ENCODE measurements around the gene RIMS4.

Gene RIMS4

GRCh38 chr20:44735816-44736169 is 74.6 kb downstream of the RIMS4 start:
- Histone ChIP-seq H3K27ac (ENCODE audit: low read depth, low read length) (no peak overlapping the region), H3K9ac (ENCODE audit: low read length) (no peak overlapping the region), H2BK5ac (ENCODE audit: low read depth, low read length, poor library complexity) (no peak overlapping the region), H4K12ac (ENCODE audit: low read depth, low read length) (peak overlapping the region; percentile 0), H3K18ac (ENCODE audit: low read length) (no peak overlapping the region), H3K14ac (ENCODE audit: low read length) (no peak overlapping the region), H3K79me2 (ENCODE audit: control insufficient read depth, insufficient read depth, low read length, poor library complexity) (no peaks in the 10 kb centered on the region), H2BK120ac (ENCODE audit: insufficient read depth, low read length, poor library complexity) (no peak overlapping the region), H2BK12ac (ENCODE audit: low read length) (no peak overlapping the region), H4K91ac (ENCODE audit: low read depth, low read length) (peak overlapping the region; percentile 4), H3K27me3 (ENCODE audit: insufficient read depth, low read length) (no peaks in the 10 kb centered on the region), H4K8ac (ENCODE audit: low read depth, low read length) (peak overlapping the region; percentile 30), H3K23ac (ENCODE audit: low read length) (no peak overlapping the region), H3K4me2 (ENCODE audit: low read length) (no peak overlapping the region), H2AFZ (ENCODE audit: insufficient read depth, low read length, poor library complexity) (no peak overlapping the region), H3K4me3 (ENCODE audit: low read depth, low read length) (no peak overlapping the region), H3K9me3 (ENCODE audit: insufficient read depth, low read depth, low read length) (peaks cover 3% of the 10 kb centered on the region), H2AK5ac (ENCODE audit: low read length) (no peak overlapping the region), H3K36me3 (ENCODE audit: control insufficient read depth in 1 of 2, insufficient read depth in 2 of 2, low read length in 2 of 2) (no peaks in the 10 kb centered on the region), H3K79me1 (ENCODE audit: low read length) (no peaks in the 10 kb centered on the region), H3K4ac (ENCODE audit: low read depth, low read length) (no peak overlapping the region), H3K4me1 (ENCODE audit: control insufficient read depth in 1 of 2, insufficient read depth in 2 of 2, low read length in 2 of 2) (peaks cover 0 to 2% of the 10 kb centered on the region in 2 experiments)
- no CpG with 5 or more reads among the region's 4 CpGs for WGBS (ENCODE audit: extremely low coverage, insufficient coverage, insufficient read length)
- no peak for DNase-seq

- Histone ChIP-seq H3K9ac (ENCODE audit: low read length) (no peak overlapping the region), H2BK12ac (ENCODE audit: low read length) (no peak overlapping the region), H4K8ac (ENCODE audit: low read depth, low read length) (no peak overlapping the region), H3K14ac (ENCODE audit: low read length) (no peak overlapping the region), H2BK120ac (ENCODE audit: insufficient read depth, low read length, poor library complexity) (no peak overlapping the region), H3K79me1 (ENCODE audit: low read length) (no peaks in the 10 kb centered on the region), H3K27ac (ENCODE audit: low read depth, low read length) (no peak overlapping the region), H3K79me2 (ENCODE audit: control insufficient read depth, insufficient read depth, low read length, poor library complexity) (no peaks in the 10 kb centered on the region), H4K91ac (ENCODE audit: low read depth, low read length) (no peak overlapping the region), H3K23ac (ENCODE audit: low read length) (no peak overlapping the region), H2AFZ (ENCODE audit: insufficient read depth, low read length, poor library complexity) (no peak overlapping the region), H3K4ac (ENCODE audit: low read depth, low read length) (no peak overlapping the region), H3K4me2 (ENCODE audit: low read length) (no peak overlapping the region), H3K36me3 (ENCODE audit: control insufficient read depth in 1 of 2, insufficient read depth in 2 of 2, low read length in 2 of 2) (no peaks in the 10 kb centered on the region), H2AK5ac (ENCODE audit: low read length) (no peak overlapping the region), H3K4me3 (ENCODE audit: low read depth, low read length) (no peak overlapping the region), H3K4me1 (ENCODE audit: control insufficient read depth in 1 of 2, insufficient read depth in 2 of 2, low read length in 2 of 2) (peaks cover 0 to 2% of the 10 kb centered on the region in 2 experiments), H3K9me3 (ENCODE audit: insufficient read depth, low read depth, low read length) (peaks cover 3% of the 10 kb centered on the region), H3K18ac (ENCODE audit: low read length) (no peak overlapping the region), H4K12ac (ENCODE audit: low read depth, low read length) (no peak overlapping the region), H2BK5ac (ENCODE audit: low read depth, low read length, poor library complexity) (no peak overlapping the region), H3K27me3 (ENCODE audit: insufficient read depth, low read length) (no peaks in the 10 kb centered on the region)
- no peak for DNase-seq
- no CpG with 5 or more reads among the region's 3 CpGs for WGBS (ENCODE audit: extremely low coverage, insufficient coverage, insufficient read length)
These were observed 75.4 kb downstream of the RIMS4 start for GRCh38 chr20:44734938-44735337.

- Histone ChIP-seq H4K91ac (ENCODE audit: low read depth, low read length) (no peak overlapping the region), H4K8ac (ENCODE audit: low read depth, low read length) (no peak overlapping the region), H3K36me3 (ENCODE audit: control insufficient read depth in 1 of 2, insufficient read depth in 2 of 2, low read length in 2 of 2) (no peaks in the 10 kb centered on the region), H3K18ac (ENCODE audit: low read length) (no peak overlapping the region), H3K4me1 (ENCODE audit: control insufficient read depth in 1 of 2, insufficient read depth in 2 of 2, low read length in 2 of 2) (peaks cover 3 to 5% of the 10 kb centered on the region in 2 experiments), H3K9ac (ENCODE audit: low read length) (no peak overlapping the region), H3K27me3 (ENCODE audit: insufficient read depth, low read length) (no peaks in the 10 kb centered on the region), H3K79me1 (ENCODE audit: low read length) (no peaks in the 10 kb centered on the region), H2AFZ (ENCODE audit: insufficient read depth, low read length, poor library complexity) (no peak overlapping the region), H3K14ac (ENCODE audit: low read length) (no peak overlapping the region), H2BK5ac (ENCODE audit: low read depth, low read length, poor library complexity) (no peak overlapping the region), H2BK120ac (ENCODE audit: insufficient read depth, low read length, poor library complexity) (no peak overlapping the region), H3K23ac (ENCODE audit: low read length) (no peak overlapping the region), H3K9me3 (ENCODE audit: insufficient read depth, low read depth, low read length) (peaks cover 3% of the 10 kb centered on the region), H3K4ac (ENCODE audit: low read depth, low read length) (no peak overlapping the region), H3K27ac (ENCODE audit: low read depth, low read length) (no peak overlapping the region), H3K4me2 (ENCODE audit: low read length) (no peak overlapping the region), H4K12ac (ENCODE audit: low read depth, low read length) (no peak overlapping the region), H3K4me3 (ENCODE audit: low read depth, low read length) (no peak overlapping the region), H3K79me2 (ENCODE audit: control insufficient read depth, insufficient read depth, low read length, poor library complexity) (no peaks in the 10 kb centered on the region), H2AK5ac (ENCODE audit: low read length) (no peak overlapping the region), H2BK12ac (ENCODE audit: low read length) (no peak overlapping the region)
- no CpG with 5 or more reads among the region's 7 CpGs for WGBS (ENCODE audit: extremely low coverage, insufficient coverage, insufficient read length)
- DNase-seq: peak; percentile 38 to 76
These were observed 76.8 kb downstream of the RIMS4 start for GRCh38 chr20:44733341-44734069.

- no peak overlapping the region for H3K9ac ChIP-seq (ENCODE audit: low read length)
- no CpG with 5 or more reads among the region's 6 CpGs for WGBS (ENCODE audit: extremely low coverage, insufficient coverage, insufficient read length)
- no peak overlapping the region for H4K12ac ChIP-seq (ENCODE audit: low read depth, low read length)
- no peak overlapping the region for H3K4me2 ChIP-seq (ENCODE audit: low read length)
- H3K23ac ChIP-seq (ENCODE audit: low read length): no peak overlapping the region
- no peak overlapping the region for H4K8ac ChIP-seq (ENCODE audit: low read depth, low read length)
- DNase-seq: no peak
- no peak overlapping the region for H2AK5ac ChIP-seq (ENCODE audit: low read length)
- H3K79me1 ChIP-seq (ENCODE audit: low read length): no peaks in the 10 kb centered on the region
- H3K27me3 ChIP-seq (ENCODE audit: insufficient read depth, low read length): no peaks in the 10 kb centered on the region
- no peak overlapping the region for H3K14ac ChIP-seq (ENCODE audit: low read length)
- H3K9me3 ChIP-seq (ENCODE audit: insufficient read depth, low read depth, low read length): no peaks in the 10 kb centered on the region
- H4K91ac ChIP-seq (ENCODE audit: low read depth, low read length): no peak overlapping the region
- H3K4me3 ChIP-seq (ENCODE audit: low read depth, low read length): no peak overlapping the region
- H3K36me3 ChIP-seq (ENCODE audit: control insufficient read depth in 1 of 2, insufficient read depth in 2 of 2, low read length in 2 of 2): no peaks in the 10 kb centered on the region
- H3K27ac ChIP-seq (ENCODE audit: low read depth, low read length): no peak overlapping the region
- peaks cover 3 to 5% of the 10 kb centered on the region in 2 experiments for H3K4me1 ChIP-seq (ENCODE audit: control insufficient read depth in 1 of 2, insufficient read depth in 2 of 2, low read length in 2 of 2)
- no peak overlapping the region for H2BK5ac ChIP-seq (ENCODE audit: low read depth, low read length, poor library complexity)
- no peak overlapping the region for H3K4ac ChIP-seq (ENCODE audit: low read depth, low read length)
- no peak overlapping the region for H2AFZ ChIP-seq (ENCODE audit: insufficient read depth, low read length, poor library complexity)
- H2BK120ac ChIP-seq (ENCODE audit: insufficient read depth, low read length, poor library complexity): no peak overlapping the region
- H3K18ac ChIP-seq (ENCODE audit: low read length): no peak overlapping the region
- H2BK12ac ChIP-seq (ENCODE audit: low read length): no peak overlapping the region
- no peaks in the 10 kb centered on the region for H3K79me2 ChIP-seq (ENCODE audit: control insufficient read depth, insufficient read depth, low read length, poor library complexity)
These were observed 78.0 kb downstream of the RIMS4 start for GRCh38 chr20:44732327-44732726.

All from trophoblast cell (in vitro differentiated cells and primary cell).